HK-2 (cell line): Measurements from ENCODE around the gene ZNF799.
"Not testable (repeated sequence)": the region's sequence is repeated elsewhere in the genome, so short reads cannot be mapped to it uniquely, and the experiment has no call there.

ENCODE experiments used
- DNase-seq: peaks from one replicate; pipeline ENCODE4 v3.0.0-alpha.2; 2018; ENCODE audit not compliant: unreplicated experiment

The ZNF799 gene

GRCh38 chr19:12400633-12401502, at the start of gene ZNF799:
TSS of gene ZNF799 (minus strand) at chr19:12401271. CDS start at chr19:12401070, 201 bp downstream.
- peak; percentile 97 for DNase-seq

- DNase-seq: no peak
Observed at GRCh38 chr19:12450844-12451243, 49.8 kb upstream of the ZNF799 start.

- DNase-seq: no peak
Observed at GRCh38 chr19:12448808-12449207, 47.7 kb upstream of the ZNF799 start.

GRCh38 chr19:12440541-12441316, 39.7 kb upstream of the ZNF799 start, which contains the start of gene ZNF443:
TSS of gene ZNF443 (minus strand) at chr19:12441021. CDS start at chr19:12440914, 107 bp downstream.
- peak; percentile 100 for DNase-seq

GRCh38 chr19:12439686-12440540, 38.8 kb upstream of the ZNF799 start:
- peak; percentile 47 for DNase-seq

- DNase-seq: not testable (repeated sequence)
Observed at GRCh38 chr19:12430726-12431299, 29.7 kb upstream of the ZNF799 start.

- DNase-seq: no peak
Observed at GRCh38 chr19:12425888-12426274, 24.8 kb upstream of the ZNF799 start.

- DNase-seq: no peak
Observed at GRCh38 chr19:12425236-12425887, 24.3 kb upstream of the ZNF799 start.

GRCh38 chr19:12417273-12417672, 16.2 kb upstream of the ZNF799 start:
- DNase-seq: not testable (repeated sequence)

- DNase-seq: no peak
Observed at GRCh38 chr19:12411893-12412292, 10.8 kb upstream of the ZNF799 start.

GRCh38 chr19:12399901-12400632, 1.0 kb downstream of the ZNF799 start:
- peak; percentile 35 for DNase-seq

- DNase-seq: not testable (repeated sequence)
Observed at GRCh38 chr19:12391148-12391547, 9.9 kb downstream of the ZNF799 start.

- not testable (repeated sequence) for DNase-seq
Observed at GRCh38 chr19:12386365-12386764, 14.7 kb downstream of the ZNF799 start.

GRCh38 chr19:12380444-12380737, 20.7 kb downstream of the ZNF799 start:
- no peak for DNase-seq

GRCh38 chr19:12379732-12380443, 21.2 kb downstream of the ZNF799 start:
- no peak for DNase-seq

- DNase-seq: no peak
Observed at GRCh38 chr19:12374026-12374425, 27.0 kb downstream of the ZNF799 start.

GRCh38 chr19:12365236-12366162, 35.6 kb downstream of the ZNF799 start, which contains the start of gene ZNF442:
TSS of gene ZNF442 (minus strand) at chr19:12365683. CDS start at chr19:12363631, 2,052 bp downstream.
- DNase-seq: peak; percentile 94
